GM12891 (cell line): ENCODE results near the gene URI1.

Experiments
- DNase-seq: peaks from one replicate; pipeline ENCODE4 v3.0.0; 2011; ENCODE audit warnings: low spot score; ENCODE audit not compliant: insufficient read length
- FAIRE-seq: peaks from 2 replicates; lab custom pipeline; 2011; peaks lifted over from hg19 to GRCh38; lab: Jason Lieb, UNC
- PAX5 ChIP-seq: IDR thresholded peaks from 2 replicates; pipeline ENCODE4 v1.6.1; 2011; ENCODE audit warnings: low read length, moderate library complexity, mild to moderate bottlenecking; ENCODE audit not compliant: insufficient read depth, severe bottlenecking
- POLR2A ChIP-seq: IDR thresholded peaks from 2 replicates; pipeline ENCODE4 v1.6.1; 2011; ENCODE audit warnings: low read depth, low read length, control low read depth
- POLR2AphosphoS5 ChIP-seq: IDR thresholded peaks from 2 replicates; pipeline ENCODE4 v1.6.1; 2011; ENCODE audit warnings: low read depth, low read length, control low read depth
- POU2F2 ChIP-seq: IDR thresholded peaks from 2 replicates; pipeline ENCODE4 v1.6.1; 2011; ENCODE audit warnings: low read depth, mild to moderate bottlenecking, control low read depth, low read length, moderate library complexity
- SPI1 ChIP-seq: IDR thresholded peaks from 2 replicates; pipeline ENCODE4 v1.6.1; 2011; ENCODE audit warnings: low read depth, low read length, control low read depth
- TAF1 ChIP-seq: IDR thresholded peaks from 2 replicates; pipeline ENCODE4 v1.6.1; 2011; ENCODE audit warnings: low read depth, low read length, control low read depth

The URI1 gene

DNA sequence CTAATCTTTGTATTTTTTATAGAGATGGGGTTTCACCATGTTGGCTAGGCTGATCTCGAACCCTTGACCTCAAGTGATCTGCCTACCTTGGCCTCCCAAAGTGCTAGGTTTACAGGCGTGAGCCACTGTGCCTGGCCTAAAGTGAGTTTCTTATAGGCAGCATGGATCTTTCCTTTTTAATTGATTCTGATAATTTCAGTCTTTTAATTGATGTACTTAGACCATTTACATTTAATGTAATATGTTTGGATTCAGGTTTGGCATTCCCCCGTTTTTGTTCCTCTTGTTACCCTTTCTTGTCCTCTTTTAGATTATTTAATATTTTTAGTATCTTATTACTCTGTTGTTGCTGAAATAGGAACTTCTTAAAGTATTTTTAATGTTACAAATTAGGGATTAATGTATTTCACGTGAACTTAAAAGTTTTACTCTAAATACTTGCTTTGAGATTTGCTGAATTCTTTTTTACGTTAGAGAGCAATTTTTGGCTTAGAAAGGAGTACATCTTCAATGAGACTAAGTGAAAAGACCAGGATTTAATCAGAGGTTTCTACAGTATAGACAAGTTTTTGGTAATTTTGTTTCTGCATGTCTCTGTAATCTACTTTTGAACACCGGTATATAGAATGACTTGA, 50.3 kb downstream of the URI1 start:
- DNase-seq (no peak), FAIRE-seq (no peak)
- TF ChIP-seq PAX5 = no peak

DNA sequence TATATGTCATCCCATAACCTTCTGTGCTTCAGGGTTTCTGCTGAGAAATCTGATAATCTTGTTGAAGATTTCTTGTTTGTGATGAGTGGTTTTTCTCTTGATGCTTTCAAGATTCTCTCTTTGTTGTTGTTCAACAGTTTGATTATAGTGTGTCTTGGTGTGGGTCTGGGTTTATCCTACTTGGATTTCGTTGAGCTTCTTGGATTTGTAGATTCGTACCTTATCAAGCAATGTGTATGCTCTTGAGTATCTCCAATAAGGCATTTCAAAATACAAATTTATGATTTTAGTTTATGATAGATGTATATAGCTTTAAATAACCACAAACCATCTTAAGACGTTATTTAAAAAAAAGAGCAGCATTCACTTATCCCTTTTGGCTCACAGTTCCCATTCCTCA, 57.5 kb downstream of the URI1 start:
- DNase-seq = no peak
- no peak for TF ChIP-seq TAF1
- no peak for TF ChIP-seq SPI1
- no peak for TF ChIP-seq POLR2A
- no peak for TF ChIP-seq PAX5
- no peak for TF ChIP-seq POU2F2
- no peak for TF ChIP-seq POLR2AphosphoS5
- FAIRE-seq = no peak

DNA sequence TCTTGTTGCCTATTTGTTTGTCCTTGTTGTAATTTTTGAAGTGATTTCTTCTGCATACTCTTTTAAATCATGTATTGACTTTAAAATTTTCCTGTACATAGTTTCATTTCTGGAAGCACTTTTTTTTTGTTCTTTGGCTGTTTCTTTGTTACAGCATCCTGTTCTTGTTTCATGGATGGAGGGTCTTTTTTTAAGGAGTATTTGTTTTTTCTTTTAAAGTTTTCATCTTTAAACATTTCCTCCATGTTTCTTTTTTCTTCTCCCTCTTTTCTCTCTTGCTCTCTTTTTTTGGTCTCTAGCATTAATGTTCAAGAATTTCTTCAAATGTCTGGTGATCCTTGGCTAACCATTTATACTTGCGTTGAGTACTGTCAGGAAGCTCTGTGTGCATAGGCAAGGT, 58.8 kb downstream of the URI1 start:
- DNase-seq (no peak), FAIRE-seq (no peak)
- TF ChIP-seq POLR2A (no peak), TAF1 (no peak), POU2F2 (no peak), SPI1 (no peak), PAX5 (no peak), POLR2AphosphoS5 (no peak)

DNA sequence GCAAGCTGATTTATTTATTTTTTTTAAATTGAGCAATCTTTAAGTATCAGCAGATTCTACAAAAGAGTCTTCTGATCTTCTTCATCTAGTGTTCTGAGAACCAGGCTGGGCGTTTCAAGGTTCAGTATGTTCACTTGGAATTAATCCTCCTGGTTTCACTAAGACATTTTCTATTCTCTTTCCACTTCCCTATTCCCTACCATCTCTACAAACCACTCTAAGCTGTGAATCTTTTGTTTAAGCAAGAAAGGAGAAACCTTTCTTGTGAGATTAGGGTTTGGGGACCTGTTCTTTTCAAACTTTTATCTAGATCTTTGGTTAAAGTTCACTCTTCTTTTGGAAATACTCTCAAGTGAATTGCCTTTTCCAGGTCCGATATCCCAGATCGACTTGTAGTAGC, 59.3 kb downstream of the URI1 start:
- FAIRE-seq (no peak), DNase-seq (no peak)
- TF ChIP-seq SPI1 (peak; percentile 28; the same call in 1 of the 2 replicates), TAF1 (no peak)

DNA sequence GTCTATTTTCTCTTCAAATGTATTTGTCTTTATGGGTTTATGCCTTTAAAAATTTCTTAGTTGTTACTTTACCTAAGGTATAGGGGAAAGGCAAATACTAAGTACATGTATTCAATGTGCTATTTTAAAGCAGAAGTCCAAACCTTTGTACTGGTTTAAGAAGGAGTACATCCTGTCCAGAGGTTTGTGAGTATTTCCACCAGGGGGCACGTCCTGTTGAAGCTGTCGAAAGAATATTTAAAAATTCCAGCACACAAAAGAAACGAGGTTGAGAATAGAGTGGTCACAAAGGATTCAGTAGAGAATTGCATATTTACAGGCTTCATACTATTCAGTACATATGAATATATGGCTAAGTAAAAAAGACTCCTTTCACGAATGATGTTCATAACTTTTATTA, 59.8 kb downstream of the URI1 start:
- TF ChIP-seq TAF1 = no peak
- no peak for TF ChIP-seq POLR2AphosphoS5
- no peak for TF ChIP-seq POU2F2
- no peak for TF ChIP-seq POLR2A
- no peak for TF ChIP-seq SPI1
- TF ChIP-seq PAX5 = no peak
- no peak for FAIRE-seq

DNA sequence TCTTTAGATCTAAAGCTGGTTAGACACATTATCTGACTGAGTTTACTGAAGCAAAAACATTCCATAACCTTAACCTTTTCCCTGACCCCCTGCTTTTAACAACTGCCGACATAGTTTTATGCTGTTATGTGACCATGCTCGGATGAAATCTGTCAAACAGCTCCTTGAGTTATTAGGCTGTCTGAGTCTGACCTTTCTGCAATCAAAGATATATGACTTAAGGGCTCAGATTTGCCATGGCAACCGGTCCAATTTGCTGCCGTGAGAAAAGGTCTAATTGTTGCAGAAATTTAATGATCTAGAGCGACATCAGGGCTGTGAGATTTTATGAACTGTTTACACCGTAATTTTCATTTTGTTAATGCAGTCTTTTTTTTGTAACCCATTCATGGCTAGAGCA, 61.8 kb downstream of the URI1 start:
- FAIRE-seq = no peak
- no peak for TF ChIP-seq POLR2A
- no peak for TF ChIP-seq PAX5
- TF ChIP-seq POU2F2 = no peak
- no peak for TF ChIP-seq SPI1
- TF ChIP-seq TAF1 = no peak
- no peak for TF ChIP-seq POLR2AphosphoS5
- DNase-seq = no peak

More for the DNA sequence above, 59.8 kb downstream of the URI1 start:
- no peak for DNase-seq

DNA sequence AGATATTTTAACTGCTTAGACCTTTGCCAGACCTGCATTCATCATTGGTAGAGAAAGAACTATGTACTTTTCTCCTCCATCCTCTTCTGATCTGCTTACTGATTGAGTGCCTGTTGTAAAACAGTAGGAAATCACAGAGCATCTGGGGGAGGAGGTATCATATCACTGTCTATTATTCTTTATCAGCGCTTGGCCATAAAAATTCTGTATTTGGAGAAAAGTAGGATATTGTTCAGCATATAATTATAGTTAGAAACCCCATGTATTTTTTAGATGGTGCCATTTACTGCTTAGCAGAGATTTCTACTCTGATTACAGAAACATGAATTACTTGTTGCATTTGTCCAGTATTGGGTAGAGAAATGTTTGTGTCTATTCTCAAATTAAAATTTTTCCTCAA, 62.4 kb downstream of the URI1 start:
- FAIRE-seq = no peak
- no peak for DNase-seq
- TF ChIP-seq POLR2AphosphoS5 (no peak), TAF1 (no peak), POU2F2 (no peak), POLR2A (no peak), PAX5 (no peak), SPI1 (no peak)

DNA sequence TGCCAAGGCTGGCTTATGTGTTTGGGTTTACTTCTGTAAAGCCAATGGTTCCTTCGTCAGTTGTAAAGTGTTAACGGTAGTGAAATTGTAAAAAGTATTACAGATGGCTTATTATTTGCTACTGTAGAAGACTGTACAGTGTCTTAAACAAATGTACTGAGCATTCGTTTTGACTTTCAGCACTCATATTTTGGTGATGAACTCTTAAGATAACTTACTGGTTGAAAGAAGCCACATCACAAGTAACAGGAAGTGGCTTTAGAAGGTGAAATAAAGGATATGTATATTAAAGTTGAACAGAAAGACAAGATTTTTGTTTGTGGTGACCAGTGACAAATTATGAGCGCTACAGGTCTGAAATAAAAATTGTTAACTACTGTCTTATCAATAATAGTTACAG, 64.2 kb downstream of the URI1 start:
- TF ChIP-seq POU2F2 (no peak), POLR2AphosphoS5 (no peak), SPI1 (no peak), TAF1 (no peak), POLR2A (no peak), PAX5 (no peak)

DNA sequence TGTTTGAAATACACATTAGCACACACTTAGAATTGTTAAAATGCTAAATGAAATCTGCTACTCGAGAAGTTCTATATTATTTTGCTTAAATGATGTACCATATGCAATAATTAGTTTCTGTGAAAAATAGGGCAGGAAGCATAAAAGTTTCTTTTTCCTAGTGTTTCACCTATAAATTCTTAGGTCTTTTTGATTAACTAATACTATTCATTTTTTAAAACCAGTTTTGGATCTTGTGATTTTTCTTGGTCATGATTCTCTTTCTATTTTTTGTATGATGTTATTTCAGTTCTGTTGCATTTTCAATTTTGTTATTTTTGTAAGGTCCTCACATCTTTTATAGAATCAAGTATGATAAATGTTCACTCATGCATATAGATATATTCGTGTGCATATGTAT, 66.1 kb downstream of the URI1 start:
- DNase-seq (no peak), FAIRE-seq (no peak)
- TF ChIP-seq POLR2AphosphoS5 = no peak

More for the DNA sequence above, 64.2 kb downstream of the URI1 start:
- FAIRE-seq = no peak
- no peak for DNase-seq

DNA sequence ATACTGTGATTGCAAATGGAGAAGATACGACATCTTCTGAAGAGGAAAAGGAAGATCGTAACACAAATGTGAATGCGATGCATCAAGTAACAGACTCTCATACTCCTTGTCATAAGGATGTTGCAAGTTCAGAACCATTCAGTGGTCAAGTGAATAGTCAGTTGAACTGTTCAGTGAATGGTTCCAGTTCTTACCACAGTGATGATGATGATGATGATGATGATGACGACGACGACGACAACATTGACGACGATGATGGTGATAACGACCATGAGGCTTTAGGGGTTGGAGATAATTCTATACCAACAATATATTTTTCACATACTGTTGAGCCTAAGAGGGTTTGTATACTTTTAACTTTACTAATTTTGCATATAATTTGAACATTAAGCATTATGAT, 67.0 kb downstream of the URI1 start:
- no peak for DNase-seq
- TF ChIP-seq SPI1 (no peak), POU2F2 (no peak), POLR2A (no peak), POLR2AphosphoS5 (no peak), TAF1 (no peak), PAX5 (no peak)
- FAIRE-seq = peak; percentile 82

DNA sequence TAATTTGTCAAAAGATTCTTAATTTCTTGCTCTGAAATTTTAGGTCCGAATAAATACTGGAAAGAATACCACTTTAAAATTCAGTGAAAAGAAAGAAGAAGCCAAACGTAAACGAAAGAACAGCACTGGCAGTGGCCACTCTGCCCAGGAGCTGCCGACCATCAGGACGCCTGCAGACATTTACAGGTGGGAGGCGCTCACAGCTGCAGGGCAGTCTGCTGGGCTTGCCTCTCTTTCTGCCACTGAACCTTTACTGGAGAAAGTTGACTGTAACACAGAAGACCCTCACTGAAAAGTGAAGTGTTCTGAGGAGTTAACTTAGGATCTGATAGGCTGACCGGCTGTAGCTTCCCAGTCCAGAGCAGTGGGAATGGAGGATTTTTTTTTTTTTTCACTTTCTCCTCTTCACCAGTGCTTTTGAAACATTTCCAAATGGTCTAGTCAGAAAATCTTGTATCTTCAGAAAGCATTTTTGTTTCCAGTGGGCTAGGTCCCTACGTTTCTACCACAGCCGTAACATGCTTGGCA, 69.1 kb downstream of the URI1 start:
- FAIRE-seq (no peak), DNase-seq (no peak)
- no peak for TF ChIP-seq PAX5
- no peak for TF ChIP-seq TAF1
- no peak for TF ChIP-seq POLR2AphosphoS5
- no peak for TF ChIP-seq POLR2A
